Stimulated activated CD4-positive, alpha-beta T cell treated with anti-CD3 and anti-CD28 coated beads, Interleukin-12 subunit alpha, Interleukin-12 subunit beta, amount 100 ng/mL, for 24 hours (primary cell): ENCODE measurements around the gene LRRC2.
"Not testable (repeated sequence)": the region's sequence is repeated elsewhere in the genome, so short reads cannot be mapped to it uniquely, and the experiment has no call there.

Experiments
- DNase-seq, 2 experiments: peaks; one replicate each; pipeline ENCODE4 v3.0.0-alpha.2; 2020; ENCODE audit warnings: low read depth in 2 of 2

LRRC2 gene

GRCh38 chr3:46566040-46566641 lies at the start of gene LRRC2:
LRRC2 (minus strand) TSS chr3:46566302; CDS start chr3:46551591, 14,711 bp downstream.
- no peak for DNase-seq

- DNase-seq: no peak
These were observed 49.1 kb upstream of the LRRC2 start for GRCh38 chr3:46615050-46615775.

GRCh38 chr3:46614431-46614830 lies 48.3 kb upstream of the LRRC2 start:
- DNase-seq: no peak

- no peak for DNase-seq
These were observed 47.4 kb upstream of the LRRC2 start for GRCh38 chr3:46613313-46614005.

GRCh38 chr3:46612324-46612723 lies 46.2 kb upstream of the LRRC2 start, which contains the start of gene FAM240A:
FAM240A (plus strand) TSS chr3:46612525; CDS start chr3:46612684, 159 bp downstream.
- DNase-seq: no peak

- DNase-seq: no peak
These were observed 44.0 kb upstream of the LRRC2 start for GRCh38 chr3:46609944-46610722.

- DNase-seq: no peak
These were observed 43.2 kb upstream of the LRRC2 start for GRCh38 chr3:46609212-46609721.

- DNase-seq: no peak
These were observed 41.5 kb upstream of the LRRC2 start for GRCh38 chr3:46607603-46608028.

- no peak for DNase-seq
These were observed 38.0 kb upstream of the LRRC2 start for GRCh38 chr3:46604127-46604526.

- no peak for DNase-seq
These were observed 37.4 kb upstream of the LRRC2 start for GRCh38 chr3:46603446-46604046.

- DNase-seq: no peak
These were observed 33.5 kb upstream of the LRRC2 start for GRCh38 chr3:46599590-46599989.

- DNase-seq: no peak
These were observed 29.8 kb upstream of the LRRC2 start for GRCh38 chr3:46595819-46596314.

- no peak for DNase-seq
These were observed 28.6 kb upstream of the LRRC2 start for GRCh38 chr3:46594723-46595122.

GRCh38 chr3:46593979-46594378 lies 27.9 kb upstream of the LRRC2 start:
- no peak for DNase-seq

GRCh38 chr3:46593274-46593862 lies 27.3 kb upstream of the LRRC2 start:
- no peak for DNase-seq

GRCh38 chr3:46587268-46587667 lies 21.2 kb upstream of the LRRC2 start:
- DNase-seq: not testable (repeated sequence)

- no peak for DNase-seq
These were observed 20.7 kb upstream of the LRRC2 start for GRCh38 chr3:46586738-46587246.

GRCh38 chr3:46585799-46586693 lies 19.9 kb upstream of the LRRC2 start:
- DNase-seq: no peak
